K562 (cell line): Measurements from ENCODE around the gene NRM. TPM values are rescaled to one million over a fixed set of nuclear protein-coding genes. Genes with fewer than 3 reads are reported as not detected.

ENCODE experiments used
- CBX1 ChIP-seq: sonication (generic); IDR thresholded peaks from 2 replicates; pipeline ENCODE4 v1.6.1; 2016; ENCODE audit warnings: antibody characterized with exemption, low read depth, mild to moderate bottlenecking
- CREB5 ChIP-seq: fragments of 250-450 bp; sonication (Bioruptor Pico); IDR thresholded peaks from 2 replicates; pipeline ENCODE4 v1.5.0; 2020; ENCODE audit warnings: mild to moderate bottlenecking
- E2F6 ChIP-seq, 2 experiments: IDR thresholded peaks; 2 replicates each; pipeline ENCODE4 v1.6.1; 2011; ENCODE audit warnings: borderline replicate concordance in 1 of 2, control low read depth in 1 of 2, low read depth in 1 of 2, low read length in 1 of 2, mild to moderate bottlenecking in 1 of 2, mixed read lengths in 1 of 2, moderate library complexity in 1 of 2; ENCODE audit not compliant: insufficient read depth in 1 of 2, insufficient read length in 1 of 2, poor library complexity in 1 of 2, severe bottlenecking in 1 of 2; ENCODE audit errors: extremely low read depth in 1 of 2
- ESRRA ChIP-seq: fragments of 450-650 bp; IDR thresholded peaks from 2 replicates; pipeline ENCODE4 v1.6.1; 2014; ENCODE audit warnings: low read depth, mild to moderate bottlenecking, moderate library complexity, borderline replicate concordance
- MTA3 ChIP-seq: fragments of 450-650 bp; formaldehyde crosslinking; IDR thresholded peaks from 2 replicates; pipeline ENCODE4 v1.6.1; 2017; ENCODE audit warnings: mild to moderate bottlenecking, borderline replicate concordance
- MXI1 ChIP-seq: IDR thresholded peaks from 2 replicates; pipeline ENCODE4 v1.6.1; 2011; ENCODE audit warnings: low read depth, mild to moderate bottlenecking, improper control_type of control experiment, low read length
- SIX5 ChIP-seq, 2 experiments: IDR thresholded peaks; 2 replicates each; pipeline ENCODE4 v1.6.1; 2011; ENCODE audit warnings: low read length in 2 of 2, borderline replicate concordance in 1 of 2, low read depth in 1 of 2, mild to moderate bottlenecking in 1 of 2, moderate library complexity in 1 of 2; ENCODE audit not compliant: insufficient read depth in 1 of 2
- TEAD4 ChIP-seq, 2 experiments: sonication (generic) in 1 of 2; formaldehyde crosslinking in 1 of 2; IDR thresholded peaks; 2 replicates each; pipeline versions ENCODE4 v1.6.1 to v1.8.0; 2012 to 2022; ENCODE audit warnings: borderline replicate concordance in 1 of 2, inconsistent platforms in 1 of 2, low read length in 1 of 2, mild to moderate bottlenecking in 1 of 2, missing genetic modification reagents in 1 of 2
- YBX1 ChIP-seq: fragments of 450-650 bp; IDR thresholded peaks from 2 replicates; pipeline ENCODE4 v1.7.1; 2016; ENCODE audit warnings: mild to moderate bottlenecking
- ZBTB5 ChIP-seq: fragments of 450-650 bp; IDR thresholded peaks from 2 replicates; pipeline ENCODE4 v1.6.1; 2017; ENCODE audit warnings: antibody characterized with exemption
- ZNF134 ChIP-seq: fragments of 250-450 bp; sonication (Bioruptor Pico); conservative IDR thresholded peaks from 2 replicates; pipeline ENCODE4 v1.4.0; 2020
- polyA plus RNA-seq, 8 experiments: library from polyadenylated mRNA; depleted of rRNA in 4 of 8; stranded (reverse) in 5 of 8; unstranded in 3 of 8; fragments of >200 nt; fragmentation: Nextera tagmentation in 2 of 8; fragmentation: Illumina TruSeq in 1 of 8; extraction: Ambion mirVana in 2 of 8; extraction: Trizol in 1 of 8; gene quantifications; 2 replicates each; pipeline versions ENCODE4 v1.2.1 to v1.2.3, GENCODE V29; 2011 to 2014; ENCODE audit warnings: inconsistent platforms in 1 of 8, missing spikeins in 1 of 8
- total RNA-seq, 7 experiments: library from RNA; depleted of rRNA in 6 of 7; stranded (reverse); fragments of >200 nt in 6 of 7; fragmentation: Illumina TruSeq in 2 of 7; extraction: Trizol in 2 of 7; gene quantifications; 2 replicates each; pipeline versions ENCODE4 v1.2.1 to v1.2.3, GENCODE V29; 2011 to 2021; ENCODE audit warnings: low replicate concordance in 1 of 7

NRM gene
- total and polyA plus RNA-seq, 9 of the 15 experiments (the other 6 are each of a cell fraction or from before 2014, with no cell fraction given) = 9.7 to 58.2 (median 18.1) TPM

- TF ChIP-seq SIX5 (IDR thresholded peaks at IDR 0.05; ENCODE audit: borderline replicate concordance in 1 of 2, insufficient read depth in 1 of 2, low read depth in 1 of 2, low read length in 2 of 2) (no peak), ESRRA (no peak), MTA3 (0 out of 2 replicates have a peak, but pooled peaks have one; percentile 12), TEAD4 (IDR thresholded peaks at IDR 0.05; ENCODE audit: low read length) (no peak), TEAD4 (CRISPR knock-in tag; IDR thresholded peaks at IDR 0.05; ENCODE audit: borderline replicate concordance) (no peak), ZNF134 (CRISPR knock-in tag) (no peak), CBX1 (no peak), E2F6 (IDR thresholded peaks at IDR 0.05; ENCODE audit: borderline replicate concordance in 1 of 2, extremely low read depth in 1 of 2, insufficient read depth in 1 of 2, insufficient read length in 1 of 2, low read depth in 1 of 2, low read length in 1 of 2, poor library complexity in 1 of 2, severe bottlenecking in 1 of 2) (no peak), ZBTB5 (no peak), CREB5 (no peak), MXI1 (no peak), YBX1 (no peak)
Observed at GRCh38 chr6:30683980-30684338, 6.8 kb downstream of the NRM start (continued).
